DND-41 (cell line): Measurements from ENCODE around the gene ATAD5.

ENCODE experiments used
- CTCF ChIP-seq: IDR thresholded peaks from 2 replicates; pipeline ENCODE4 v1.5.1; 2012; ENCODE audit warnings: borderline replicate concordance, low read length, moderate library complexity, mild to moderate bottlenecking; ENCODE audit not compliant: poor library complexity, severe bottlenecking; ENCODE audit errors: extremely low read depth
- EZH2 ChIP-seq: IDR thresholded peaks from 3 replicates; pipeline ENCODE4 v1.6.1; 2012; ENCODE audit warnings: borderline replicate concordance, low read depth, mild to moderate bottlenecking, moderate library complexity, low read length, inconsistent platforms; ENCODE audit not compliant: severe bottlenecking

GRCh38 chr17:30908717-30909420 is 77.1 kb downstream of the ATAD5 start:
- TF ChIP-seq CTCF (no peak), EZH2 (no peak)
